Epidermal melanocyte (primary cell): ENCODE results near the gene FBLN7.

Experiments used
- DNase-seq: peaks from one replicate; pipeline ENCODE4 v3.0.0; 2011; ENCODE audit warnings: low spot score; ENCODE audit not compliant: insufficient read length

The FBLN7 gene

DNA sequence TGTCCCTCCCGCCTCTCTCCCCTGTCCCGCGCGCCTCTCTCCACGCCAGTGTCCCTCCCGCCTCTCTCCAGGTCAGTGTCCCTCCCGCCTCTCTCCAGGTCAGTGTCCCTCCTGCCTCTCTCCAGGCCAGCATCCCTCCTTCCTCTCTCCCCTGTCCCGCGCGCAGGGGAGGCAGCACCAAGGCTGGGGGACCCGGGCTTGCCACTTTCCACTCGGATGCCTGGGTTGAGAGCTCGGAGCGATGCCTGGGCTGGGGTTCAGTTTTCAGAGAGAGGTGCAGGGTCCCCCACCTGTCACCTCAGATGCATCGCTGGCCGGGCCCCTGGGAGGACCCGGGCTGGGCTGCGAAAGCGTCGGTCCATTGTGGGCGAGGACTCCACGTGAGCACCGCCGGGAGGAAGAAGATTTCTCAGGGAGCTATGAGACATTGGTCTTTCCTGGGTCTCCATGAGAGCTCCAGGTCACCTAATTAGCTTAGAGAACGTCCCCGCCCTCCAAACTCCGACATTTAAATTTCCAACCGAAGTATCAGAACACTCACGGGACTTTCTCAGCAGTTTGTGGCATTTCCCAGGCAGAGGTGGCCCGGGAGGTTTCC lies 2.1 kb downstream of the FBLN7 start:
- no peak for DNase-seq

DNA sequence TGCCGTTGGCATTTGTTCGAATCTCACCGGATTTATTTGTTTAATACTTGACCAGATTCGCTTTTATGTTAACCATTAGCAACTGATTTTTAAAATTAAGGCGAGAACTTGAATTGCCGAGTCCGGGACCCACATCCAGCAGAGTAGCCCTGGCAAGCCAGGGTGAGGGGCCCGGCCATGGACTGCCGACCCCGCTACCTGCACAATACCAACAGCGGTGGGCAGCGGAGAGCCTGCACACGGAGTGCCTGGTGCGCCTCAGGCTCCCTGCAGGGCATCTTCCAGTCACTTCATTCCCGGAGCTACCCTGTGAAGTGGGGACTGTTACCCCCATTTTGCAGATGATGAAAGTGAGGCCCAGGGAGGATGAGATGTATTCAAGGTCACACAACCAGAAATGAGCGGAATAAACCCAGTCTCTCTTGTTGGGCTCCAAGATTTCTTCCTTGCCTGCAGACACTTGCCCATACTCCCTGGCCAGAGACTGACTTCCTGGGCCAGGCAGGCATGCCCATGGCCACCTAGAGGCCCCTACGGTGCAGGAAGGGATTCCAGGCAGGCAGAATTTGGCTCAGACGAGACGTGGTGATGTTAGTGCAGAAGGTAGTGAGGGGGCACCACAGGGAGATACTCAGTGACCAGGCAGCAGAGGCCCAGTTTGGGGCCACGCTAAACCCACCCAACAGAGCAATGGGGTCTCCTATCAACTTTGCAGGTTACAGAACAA lies 2.9 kb downstream of the FBLN7 start:
- DNase-seq: no peak

DNA sequence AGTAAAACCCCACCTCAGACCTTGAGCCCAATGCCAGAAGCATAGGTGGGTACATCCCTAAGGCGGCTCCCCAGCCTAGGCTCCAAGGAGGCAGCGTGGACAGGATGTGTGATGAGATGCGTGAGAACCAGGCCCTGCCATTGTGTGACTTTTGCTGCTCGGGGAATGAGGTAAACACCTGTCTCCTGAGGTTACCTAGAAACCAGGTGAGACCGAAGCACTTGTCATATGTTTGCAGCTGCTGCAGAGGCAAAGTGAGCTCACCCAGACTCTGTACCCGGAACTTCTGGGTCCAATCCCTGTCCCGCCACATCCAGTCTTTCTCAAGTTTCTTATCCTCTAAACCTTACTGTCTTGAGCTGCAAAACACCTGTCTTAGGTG lies 3.4 kb downstream of the FBLN7 start:
- no peak for DNase-seq

DNA sequence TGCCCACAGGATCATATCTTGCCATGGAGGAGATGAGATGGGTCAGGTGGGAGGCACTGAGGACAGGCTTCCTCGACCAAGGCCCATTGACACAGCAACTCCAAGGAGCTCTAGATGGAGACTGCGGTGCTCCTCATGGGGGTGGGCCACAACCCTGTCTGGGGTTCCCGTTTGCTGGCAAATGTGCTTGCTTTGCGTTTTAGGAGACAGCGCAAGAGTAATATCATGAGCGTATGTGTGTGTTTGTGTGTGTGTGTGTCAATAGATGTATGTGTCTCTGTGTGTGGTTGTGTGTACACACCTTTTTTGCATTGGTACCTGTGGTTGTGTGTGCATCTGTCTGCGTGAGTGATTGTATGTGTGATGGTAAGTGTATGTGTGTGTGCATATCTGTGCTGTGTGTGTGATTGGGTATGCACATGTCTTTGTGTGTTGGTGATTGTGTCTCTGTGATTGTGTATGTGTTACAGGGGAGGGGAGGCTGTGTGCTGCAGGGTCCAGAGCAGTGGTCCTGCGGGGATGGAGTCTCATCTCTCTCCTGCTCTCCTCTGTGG lies 4.4 kb downstream of the FBLN7 start:
- no peak for DNase-seq

DNA sequence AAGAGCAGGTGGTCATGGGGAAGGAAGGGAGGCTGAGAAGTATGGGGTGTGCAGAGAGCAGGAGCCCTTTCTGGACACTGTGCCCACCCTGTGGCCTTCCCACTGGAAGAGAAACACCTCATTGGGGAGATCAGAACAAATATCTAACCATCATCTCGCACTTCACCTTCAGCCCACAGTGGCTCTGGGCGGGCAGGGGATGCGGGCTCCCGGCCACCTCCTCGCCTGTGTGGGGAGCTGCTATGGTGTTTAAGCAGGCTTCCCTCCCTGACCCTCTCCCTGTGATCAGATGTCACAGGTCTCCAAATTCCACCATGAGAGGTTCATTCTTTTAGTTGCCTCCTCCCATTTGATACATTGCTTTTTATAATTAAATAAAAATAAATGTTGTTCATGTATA lies 5.0 kb downstream of the FBLN7 start:
- DNase-seq: no peak

GRCh38 chr2:112144966-112145365 lies 6.8 kb downstream of the FBLN7 start:
- DNase-seq: no peak

GRCh38 chr2:112147382-112148168 lies 9.4 kb downstream of the FBLN7 start:
- DNase-seq: no peak

- DNase-seq: no peak
Measured at GRCh38 chr2:112148477-112148876, 10.3 kb downstream of the FBLN7 start.

- DNase-seq: no peak
Measured at GRCh38 chr2:112149194-112149593, 11.0 kb downstream of the FBLN7 start.

DNA sequence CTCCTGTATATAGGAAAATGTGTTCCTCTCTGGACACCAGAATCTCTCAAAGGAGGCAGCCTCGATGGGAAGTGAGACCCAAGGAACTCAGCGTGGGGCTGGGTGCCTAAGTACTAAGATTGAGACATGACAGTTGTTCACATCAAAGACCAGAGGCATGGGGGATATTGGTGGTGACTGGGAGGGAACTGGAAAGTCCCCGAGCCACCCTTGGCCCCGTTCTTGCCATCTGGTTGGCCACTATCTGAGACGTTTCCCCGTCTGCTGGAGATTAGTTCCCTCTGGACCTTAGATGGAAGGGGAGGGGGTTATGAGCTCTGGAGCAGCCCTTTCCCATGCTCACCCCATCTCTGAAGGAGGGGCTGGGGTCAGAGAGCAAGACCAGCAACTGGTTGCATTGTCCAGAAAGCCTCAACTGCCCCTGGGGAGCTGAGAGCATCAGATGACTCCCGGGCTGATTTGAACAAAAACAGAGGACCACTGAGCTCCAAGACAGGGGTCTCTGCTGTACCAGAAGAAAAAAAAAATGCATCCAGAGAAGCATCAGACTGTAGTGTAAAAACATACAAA lies 11.8 kb downstream of the FBLN7 start:
- no peak for DNase-seq

DNA sequence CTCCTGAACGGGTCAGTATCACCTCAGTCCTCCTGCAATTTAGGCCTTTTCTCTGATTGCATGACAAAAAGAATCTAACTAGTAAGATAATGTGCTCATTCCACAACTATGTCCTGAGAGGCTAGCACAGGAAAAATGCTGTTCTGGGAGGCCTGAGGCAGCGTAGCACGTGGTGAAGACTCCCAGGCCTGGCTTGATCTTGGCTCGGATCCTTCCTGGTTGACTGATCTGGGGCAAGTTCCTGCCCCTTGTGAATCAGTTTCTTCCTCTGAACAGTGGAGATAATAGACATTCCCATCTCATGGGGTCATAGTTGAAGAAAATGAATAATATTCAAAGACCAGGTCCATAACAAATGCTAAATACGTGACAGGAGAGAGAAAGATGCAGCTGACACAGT lies 12.3 kb downstream of the FBLN7 start:
- peak; percentile 80 for DNase-seq

GRCh38 chr2:112150851-112151250 lies 12.7 kb downstream of the FBLN7 start:
- DNase-seq: no peak

DNA sequence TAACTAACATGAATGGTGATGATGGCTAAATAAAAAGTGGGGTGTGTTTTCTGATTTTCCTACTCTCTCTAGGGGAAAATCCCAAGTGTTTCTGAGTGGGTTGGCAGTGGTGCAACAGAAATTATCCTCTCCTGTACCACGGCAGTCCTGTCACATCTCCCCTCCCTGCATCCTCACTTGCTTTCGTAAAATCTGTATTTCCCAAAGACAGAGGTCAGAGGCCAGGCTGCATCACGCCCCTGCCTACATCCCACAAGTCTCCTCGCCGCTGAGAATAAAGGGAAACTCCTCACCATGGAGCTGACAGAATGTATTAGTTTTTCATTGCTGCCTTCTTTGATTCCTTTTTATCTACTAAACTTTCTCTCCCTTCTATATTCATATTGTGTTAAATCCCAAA lies 13.1 kb downstream of the FBLN7 start:
- no peak for DNase-seq

DNA sequence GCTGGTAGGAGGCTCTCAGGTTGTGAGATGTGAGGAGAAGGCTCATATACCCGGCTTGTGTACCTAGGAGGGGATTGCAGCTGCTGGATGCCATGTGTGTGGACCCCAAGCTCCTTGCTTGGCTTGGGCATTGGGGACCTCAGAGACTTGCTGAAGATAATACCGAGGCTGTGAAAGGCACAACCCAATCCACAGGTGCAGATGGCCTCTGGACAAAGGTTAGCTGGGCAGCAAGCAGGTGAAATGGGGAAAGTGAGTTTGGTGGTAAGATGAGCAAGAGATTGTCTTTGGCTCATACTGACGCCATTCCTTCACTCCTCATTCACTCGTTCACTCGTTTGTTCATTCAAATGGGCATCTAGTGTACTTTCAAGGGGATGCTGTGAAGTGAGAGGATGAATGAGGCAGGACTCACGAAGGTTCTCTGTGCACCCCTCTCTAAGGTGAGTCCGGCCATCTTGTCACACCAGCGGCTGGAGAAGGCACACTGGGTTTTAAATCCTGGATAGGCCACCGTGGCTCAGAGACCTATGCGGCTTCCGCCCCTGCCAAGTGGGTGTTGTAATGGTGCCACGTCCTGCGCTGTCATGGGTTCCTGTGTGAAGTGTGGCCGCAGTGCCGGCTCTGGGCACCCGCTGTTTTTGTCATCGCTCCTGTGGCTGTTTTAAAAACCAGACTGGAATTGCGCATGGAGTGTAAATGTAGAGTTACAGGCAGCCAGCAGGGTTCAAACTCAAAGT lies 13.7 kb downstream of the FBLN7 start:
- no peak for DNase-seq

DNA sequence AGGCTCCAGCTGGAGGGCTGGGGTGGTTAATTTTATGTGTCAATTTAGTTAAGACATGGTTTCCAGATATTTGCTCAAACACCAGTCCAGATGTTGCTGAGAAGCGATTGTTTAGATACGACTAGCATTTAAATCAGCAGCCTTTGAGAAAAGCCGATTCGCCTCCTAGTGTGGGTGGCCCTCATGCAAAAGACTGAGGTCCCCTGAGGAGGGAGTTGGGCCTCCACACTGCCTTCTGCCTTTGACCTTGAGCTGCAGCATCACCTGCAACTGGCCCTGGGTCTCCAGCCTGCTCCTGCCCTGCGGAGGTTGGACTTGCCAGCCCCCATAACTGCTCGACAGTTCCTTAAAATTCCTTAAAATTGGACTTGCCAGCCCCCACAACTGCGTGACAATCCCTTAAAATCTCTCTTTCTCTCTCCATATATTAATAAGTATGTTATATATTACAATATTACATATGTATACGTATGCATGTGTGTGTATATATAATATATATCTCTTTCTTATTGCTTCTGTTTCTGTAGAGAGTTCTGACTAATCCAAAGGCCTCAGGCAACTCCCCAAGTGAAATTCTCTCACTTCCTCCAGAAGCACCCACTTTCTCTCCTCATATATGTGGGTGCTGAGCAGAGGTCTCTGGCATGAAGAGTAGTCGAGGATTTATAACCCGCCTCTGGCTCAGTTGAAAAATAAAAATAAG lies 14.4 kb downstream of the FBLN7 start:
- DNase-seq: no peak

- no peak for DNase-seq
Measured at GRCh38 chr2:112153179-112153490, 14.9 kb downstream of the FBLN7 start.

GRCh38 chr2:112153501-112153900 lies 15.3 kb downstream of the FBLN7 start:
- DNase-seq: no peak

GRCh38 chr2:112154246-112155117 lies 16.3 kb downstream of the FBLN7 start:
- no peak for DNase-seq

DNA sequence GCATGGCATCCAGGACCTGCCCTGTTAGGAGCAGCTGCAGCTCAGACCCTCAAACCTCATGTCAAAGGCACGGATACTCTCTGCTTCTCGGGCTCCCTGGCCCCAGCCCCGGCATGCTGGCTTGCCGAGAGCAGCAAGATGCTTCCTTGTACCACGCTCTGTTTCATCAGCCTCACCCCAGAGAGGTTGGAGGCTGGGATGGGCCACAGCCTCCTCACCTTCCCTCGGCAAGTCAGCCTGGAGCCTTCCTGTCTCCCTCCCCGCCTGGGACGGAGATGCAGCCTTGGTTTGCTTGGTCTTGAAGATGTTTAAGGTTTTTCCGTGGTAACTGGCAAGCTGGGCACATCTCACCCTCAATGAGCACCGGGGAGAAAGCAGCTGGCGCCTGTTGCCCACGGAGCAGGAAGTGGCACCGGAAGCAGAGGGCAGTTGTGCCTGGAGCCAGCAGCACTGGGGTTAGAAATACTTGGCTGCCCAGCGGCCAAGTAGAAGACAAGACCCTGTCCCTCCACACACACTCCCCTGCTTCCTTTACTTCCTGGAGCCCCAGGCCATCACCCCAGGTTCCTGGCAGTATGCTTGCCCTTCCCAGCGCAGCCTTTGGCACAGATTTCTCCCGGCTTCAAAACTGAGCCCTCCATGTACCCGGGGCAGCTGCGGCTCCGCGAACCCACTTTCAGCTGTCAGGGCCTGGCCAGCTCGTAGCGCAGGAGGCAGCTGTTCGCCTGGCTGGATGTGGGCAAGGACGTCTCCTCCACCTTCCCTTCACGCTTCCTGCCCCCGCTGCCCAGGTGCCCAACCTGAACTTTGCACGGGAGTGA lies 17.4 kb downstream of the FBLN7 start:
- DNase-seq: no peak
